Endothelial cell of umbilical vein (primary cell): Measurements from ENCODE around the gene EGR4. TPM values are rescaled to one million over a fixed set of nuclear protein-coding genes. Genes with fewer than 3 reads are reported as not detected.

Experiments
- BruUV-seq: library from RNA; stranded (reverse); fragments of 400-500 nt; replicated peaks from 2 replicates; lab custom pipeline; 2021; lab: Mats Ljungman, UMichigan
- CTCF ChIA-PET: fragments of 300-600, 350-600 bp; sonication (Branson Sonifier 250); formaldehyde crosslinking; loops from one replicate; lab custom pipeline; 2021; ENCODE audit warnings: antibody characterized with exemption, inconsistent platforms; lab: Charles Lee
- POLR2A ChIA-PET: fragments of 300-600, 350-600 bp; sonication (Branson Sonifier 250); formaldehyde crosslinking; loops from one replicate; lab custom pipeline; 2021; ENCODE audit warnings: antibody characterized with exemption, inconsistent platforms; lab: Charles Lee
- DNase-seq: peaks from one replicate; pipeline ENCODE4 v3.0.0-alpha.2; 2011; ENCODE audit warnings: low read depth, low spot score
- FAIRE-seq: peaks from 2 replicates; lab custom pipeline; 2011; peaks lifted over from hg19 to GRCh38; lab: Jason Lieb, UNC
- H2AFZ ChIP-seq: 2 replicates; pipeline ENCODE4 v1.6.0; 2012; ENCODE audit warnings: low read depth, low read length, control low read depth, inconsistent platforms
- H3K27ac ChIP-seq: 2 replicates; pipeline ENCODE4 v1.5.1; 2011; ENCODE audit warnings: low read depth, mild to moderate bottlenecking, control low read depth, low read length, moderate library complexity; ENCODE audit not compliant: insufficient read depth
- H3K27me3 ChIP-seq, 2 experiments: 2 replicates each; pipeline versions ENCODE4 v1.6.0 to v1.6.1; 2011; ENCODE audit warnings: low read length in 2 of 2, mixed read lengths in 1 of 2; ENCODE audit not compliant: control insufficient read depth in 2 of 2, insufficient read depth in 2 of 2
- H3K36me3 ChIP-seq, 2 experiments: 2 replicates in 1 of 2; 3 replicates in 1 of 2; pipeline ENCODE4 v1.5.1; 2011; ENCODE audit warnings: low read length in 2 of 2, mild to moderate bottlenecking in 1 of 2, moderate library complexity in 1 of 2; ENCODE audit not compliant: control insufficient read depth in 2 of 2, insufficient read depth in 2 of 2; ENCODE audit errors: extremely low read depth in 1 of 2
- H3K4me1 ChIP-seq: 3 replicates; pipeline ENCODE4 v1.5.1; 2011; ENCODE audit warnings: mild to moderate bottlenecking, low read length; ENCODE audit not compliant: control insufficient read depth, insufficient read depth; ENCODE audit errors: extremely low read depth
- H3K4me2 ChIP-seq: 2 replicates; pipeline ENCODE4 v1.6.1; 2011; ENCODE audit warnings: low read length, control low read depth, mixed read lengths; ENCODE audit not compliant: insufficient read depth
- H3K4me3 ChIP-seq, 3 experiments: fragments of 200-600 bp in 1 of 3; sonication (generic), shearing (Covaris generic) in 1 of 3; replicated peaks in 1 of 3; 2 replicates each; pipeline ENCODE4 v1.5.1; 2011 to 2016; ENCODE audit warnings: control low read depth in 3 of 3, low read length in 3 of 3, mild to moderate bottlenecking in 2 of 3, inconsistent platforms in 1 of 3, low read depth in 1 of 3, moderate library complexity in 1 of 3; ENCODE audit not compliant: insufficient read depth in 1 of 3
- H3K79me2 ChIP-seq: 2 replicates; pipeline ENCODE4 v1.6.0; 2012; ENCODE audit warnings: low read length, inconsistent platforms; ENCODE audit not compliant: control insufficient read depth, insufficient read depth
- H3K9ac ChIP-seq: replicated peaks from 2 replicates; pipeline ENCODE3; 2011; ENCODE audit warnings: low read length, control low read depth; ENCODE audit not compliant: insufficient read depth; ENCODE audit errors: extremely low read depth
- H3K9me1 ChIP-seq: replicated peaks from 3 replicates; pipeline ENCODE4 v1.6.0; 2011; ENCODE audit warnings: mild to moderate bottlenecking, low read length; ENCODE audit not compliant: control insufficient read depth, insufficient read depth; ENCODE audit errors: extremely low read depth
- H3K9me3 ChIP-seq: replicated peaks from 2 replicates; pipeline ENCODE4 v1.5.1; 2012; ENCODE audit warnings: low read length, inconsistent platforms; ENCODE audit not compliant: control insufficient read depth, insufficient read depth
- H4K20me1 ChIP-seq: replicated peaks from 2 replicates; pipeline ENCODE3; 2011; ENCODE audit warnings: mild to moderate bottlenecking, low read length; ENCODE audit not compliant: control insufficient read depth, insufficient read depth; ENCODE audit errors: extremely low read depth
- EZH2 ChIP-seq: IDR thresholded peaks from 2 replicates; pipeline ENCODE4 v1.6.1; 2012; ENCODE audit warnings: borderline replicate concordance, low read depth, mild to moderate bottlenecking, moderate library complexity, low read length, inconsistent platforms; ENCODE audit not compliant: severe bottlenecking
- FOS ChIP-seq: IDR thresholded peaks from 2 replicates; pipeline ENCODE4 v1.6.1; 2011; ENCODE audit warnings: mild to moderate bottlenecking, low read length, moderate library complexity, borderline replicate concordance; ENCODE audit not compliant: insufficient read depth
- GATA2 ChIP-seq: IDR thresholded peaks from 2 replicates; pipeline ENCODE4 v1.7.0; 2011; ENCODE audit warnings: low read depth, mild to moderate bottlenecking, moderate library complexity, mixed read lengths, low read length; ENCODE audit not compliant: insufficient read length, insufficient read depth
- JUN ChIP-seq: IDR thresholded peaks from 2 replicates; pipeline ENCODE4 v1.6.1; 2011; ENCODE audit warnings: borderline replicate concordance, low read depth; ENCODE audit not compliant: insufficient read length, insufficient read depth
- MYC ChIP-seq: IDR thresholded peaks from one replicate; pipeline ENCODE4 v1.6.1; 2011; ENCODE audit warnings: mild to moderate bottlenecking, low read depth, low read length
- POLR2A ChIP-seq: IDR thresholded peaks from 2 replicates; pipeline ENCODE4 v1.6.1; 2012; ENCODE audit warnings: low read depth, mild to moderate bottlenecking, control low read depth, low read length
- POLR2AphosphoS5 ChIP-seq: IDR thresholded peaks from 2 replicates; pipeline ENCODE4 v1.6.1; 2012; ENCODE audit warnings: low read depth, mild to moderate bottlenecking, control low read depth, low read length, moderate library complexity; ENCODE audit not compliant: insufficient read depth
- dilution Hi-C: fragments of 300-500 bp; cut with MboI; formaldehyde crosslinking; loops from one replicate; pipeline ENCODE4 v1.15.0; 2019; ENCODE audit warnings: low sequenced_read_pairs; ENCODE audit not compliant: extremely low pct_ligation_motif_present
- intact Hi-C: fragments of 100-400 bp; cut with micrococcal nuclease; formaldehyde crosslinking; loops from one replicate; pipeline ENCODE4 v1.10.0; 2022
- polyA plus RNA-seq, 4 experiments: library from polyadenylated mRNA; depleted of rRNA in 3 of 4; stranded (reverse) in 3 of 4; unstranded in 1 of 4; fragments of >200 nt; gene quantifications; 2 replicates each; pipeline versions ENCODE4 v1.2.1 to v1.2.3, GENCODE V29; 2011 to 2012; ENCODE audit warnings: missing spikeins in 1 of 4
- total RNA-seq: library from RNA; stranded (reverse); gene quantifications from 2 replicates; pipeline ENCODE4 v1.2.3, GENCODE V29; 2021
- TF ChIP-seq, protein P1 (sequence below), 2 donors: IDR thresholded peaks; 1 replicate in 1 of 2; 2 replicates in 1 of 2; pipeline ENCODE4 v1.5.1; 2011; ENCODE audit warnings: low read length in 2 of 2, mild to moderate bottlenecking in 2 of 2, moderate library complexity in 2 of 2, control low read depth in 1 of 2, inconsistent platforms in 1 of 2, low read depth in 1 of 2; ENCODE audit not compliant: insufficient read depth in 1 of 2; ENCODE audit errors: extremely low read depth in 1 of 2
- TF ChIP-seq, protein P2 (sequence below): IDR thresholded peaks from 2 replicates; pipeline ENCODE4 v1.6.1; 2011; ENCODE audit not compliant: insufficient read depth, insufficient read length

EGR4 gene
- total and polyA plus RNA-seq, 2 donors (not counting 3 experiments of a cell fraction or from before 2014, with no cell fraction given): not detected

- Histone ChIP-seq H3K79me2 (no peaks in the 10 kb centered on the region), H4K20me1 (no peaks in the 10 kb centered on the region), H3K4me2 (no peak overlapping the region), H3K9me1 (no peaks in the 10 kb centered on the region), H2AFZ (no peak overlapping the region), H3K9me3 (no peaks in the 10 kb centered on the region), H3K27me3 (peaks cover 9 to 27% of the 10 kb centered on the region in 2 experiments), H3K4me1 (no peaks in the 10 kb centered on the region), H3K36me3 (no peaks in the 10 kb centered on the region), H3K4me3 (no peak overlapping the region), H3K9ac (no peak overlapping the region), H3K27ac (no peak overlapping the region)
- dilution Hi-C loops (no loop called here), intact Hi-C loops (no loop called here)
- POLR2A ChIA-PET: no interaction called here
- FAIRE-seq (no peak), DNase-seq (no peak)
- TF ChIP-seq EZH2 (no peak), FOS (no peak), GATA2 (no peak)
- BruUV-seq: no TSS peak
- CTCF ChIA-PET: interaction anchor here (1.4 to 1.8 kb wide), 2 partner anchors 9 to 26 kb away, joined by 4 to 7 read pairs; no protein-coding TSS in a partner anchor
Observed at GRCh38 chr2:73334620-73335019, 41.3 kb upstream of the EGR4 start.

DNA sequence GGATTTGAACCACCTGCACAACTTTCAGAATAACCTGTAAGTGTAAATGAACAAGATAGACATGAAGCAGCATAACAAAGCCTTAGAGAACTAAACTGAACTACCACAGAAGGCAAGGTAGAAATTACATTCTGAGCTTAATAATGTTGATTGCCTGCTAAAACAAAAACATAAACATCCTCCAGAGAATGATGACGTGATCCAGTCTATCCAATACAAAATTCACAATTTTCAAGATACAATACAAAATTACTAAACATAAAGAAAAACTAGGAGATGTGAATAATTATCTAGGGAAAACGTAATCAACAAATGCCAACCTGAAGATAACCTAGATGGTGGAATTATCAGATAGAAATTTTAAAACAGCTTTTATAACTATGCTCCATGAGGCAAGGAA lies 40.7 kb upstream of the EGR4 start:
- no peak for FAIRE-seq
- POLR2A ChIA-PET: no interaction called here

More for the DNA sequence above, 40.7 kb upstream of the EGR4 start:
- H3K79me2 ChIP-seq: no peaks in the 10 kb centered on the region
- H3K36me3 ChIP-seq: no peaks in the 10 kb centered on the region
- H3K9me1 ChIP-seq: no peaks in the 10 kb centered on the region
- no peak overlapping the region for H3K9ac ChIP-seq
- H3K27me3 ChIP-seq: peaks cover 8 to 27% of the 10 kb centered on the region in 2 experiments
- H4K20me1 ChIP-seq: no peaks in the 10 kb centered on the region
- H2AFZ ChIP-seq: no peak overlapping the region
- intact Hi-C loops (no loop called here), dilution Hi-C loops (no loop called here)
- H3K4me1 ChIP-seq: no peaks in the 10 kb centered on the region
- H3K9me3 ChIP-seq: no peaks in the 10 kb centered on the region
- TF ChIP-seq, protein P1, sequence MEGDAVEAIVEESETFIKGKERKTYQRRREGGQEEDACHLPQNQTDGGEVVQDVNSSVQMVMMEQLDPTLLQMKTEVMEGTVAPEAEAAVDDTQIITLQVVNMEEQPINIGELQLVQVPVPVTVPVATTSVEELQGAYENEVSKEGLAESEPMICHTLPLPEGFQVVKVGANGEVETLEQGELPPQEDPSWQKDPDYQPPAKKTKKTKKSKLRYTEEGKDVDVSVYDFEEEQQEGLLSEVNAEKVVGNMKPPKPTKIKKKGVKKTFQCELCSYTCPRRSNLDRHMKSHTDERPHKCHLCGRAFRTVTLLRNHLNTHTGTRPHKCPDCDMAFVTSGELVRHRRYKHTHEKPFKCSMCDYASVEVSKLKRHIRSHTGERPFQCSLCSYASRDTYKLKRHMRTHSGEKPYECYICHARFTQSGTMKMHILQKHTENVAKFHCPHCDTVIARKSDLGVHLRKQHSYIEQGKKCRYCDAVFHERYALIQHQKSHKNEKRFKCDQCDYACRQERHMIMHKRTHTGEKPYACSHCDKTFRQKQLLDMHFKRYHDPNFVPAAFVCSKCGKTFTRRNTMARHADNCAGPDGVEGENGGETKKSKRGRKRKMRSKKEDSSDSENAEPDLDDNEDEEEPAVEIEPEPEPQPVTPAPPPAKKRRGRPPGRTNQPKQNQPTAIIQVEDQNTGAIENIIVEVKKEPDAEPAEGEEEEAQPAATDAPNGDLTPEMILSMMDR (IDR thresholded peaks at IDR 0.05; ENCODE audit: extremely low read depth in 1 of 2, insufficient read depth in 1 of 2, low read depth in 1 of 2, low read length in 2 of 2): no peak
- TF ChIP-seq, protein P2, sequence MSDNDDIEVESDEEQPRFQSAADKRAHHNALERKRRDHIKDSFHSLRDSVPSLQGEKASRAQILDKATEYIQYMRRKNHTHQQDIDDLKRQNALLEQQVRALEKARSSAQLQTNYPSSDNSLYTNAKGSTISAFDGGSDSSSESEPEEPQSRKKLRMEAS: no peak
- no peak for TF ChIP-seq JUN
- no peak for TF ChIP-seq GATA2
- TF ChIP-seq MYC: no peak
- TF ChIP-seq EZH2: no peak
- no peak for TF ChIP-seq POLR2AphosphoS5
- TF ChIP-seq FOS: no peak
- no peak for TF ChIP-seq POLR2A
- BruUV-seq: no TSS peak
- CTCF ChIA-PET: interaction anchor here (1.4 to 1.8 kb wide), 2 partner anchors 9 to 26 kb away, joined by 4 to 7 read pairs; no protein-coding TSS in a partner anchor
- no peak overlapping the region for H3K27ac ChIP-seq
- H3K4me3 ChIP-seq: no peak overlapping the region
- no peak overlapping the region for H3K4me2 ChIP-seq
- no peak for DNase-seq
